Measurements from ENCODE around the gene ITPK1. TPM values are rescaled to one million over a fixed set of nuclear protein-coding genes. Genes with fewer than 3 reads are reported as not detected.

The ITPK1 gene
- total RNA-seq, 1 experiment from 2014 or later, result 60.1 TPM

GRCh38 chr14:93089521-93090269 is 26.0 kb downstream of the ITPK1 start:
- Histone ChIP-seq H3K9me3 (no peaks in the 10 kb centered on the region), H3K4me1 (no peaks in the 10 kb centered on the region), H3K27me3 (replicated peaks; ENCODE audit: control insufficient read depth, insufficient read depth, low read length) (no peaks in the 10 kb centered on the region), H3K36me3 (ENCODE audit: control insufficient read depth, insufficient read depth, low read length) (no peaks in the 10 kb centered on the region), H3K4me3 (ENCODE audit: low read depth, low read length) (no peak overlapping the region)
- intact Hi-C loops (cut with micrococcal nuclease; ENCODE audit: unreplicated experiment), result loop anchor here (5.0 kb wide), 1 partner anchor 137 kb away; no protein-coding TSS in a partner anchor
- ChIA-PET CTCF (no interaction called here), POLR2A (no interaction called here)
- no peak for DNase-seq
- H3K9me3 Mint-ChIP-seq (ENCODE audit: unreplicated experiment), result no peaks in the 10 kb centered on the region
- BruUV-seq (replicated peaks), result no TSS peak
- H3K27me3 Mint-ChIP-seq (ENCODE audit: insufficient read depth, unreplicated experiment), result no peaks in the 10 kb centered on the region
- no peak overlapping the region for H3K27ac Mint-ChIP-seq (ENCODE audit: unreplicated experiment)
- H3K36me3 Mint-ChIP-seq (ENCODE audit: insufficient read depth, unreplicated experiment), result no peaks in the 10 kb centered on the region
- H3K4me3 Mint-ChIP-seq (ENCODE audit: unreplicated experiment), result no peak overlapping the region
- no peaks in the 10 kb centered on the region for H3K4me1 Mint-ChIP-seq (ENCODE audit: low read depth, unreplicated experiment)
- TF ChIP-seq CTCF (IDR thresholded peaks at IDR 0.05; ENCODE audit: insufficient read depth in 1 of 2, low read depth in 1 of 2, low read length in 1 of 2, severe bottlenecking in 1 of 2, unreplicated experiment in 1 of 2), result no peak

GRCh38 chr14:93086441-93087055 is 29.2 kb downstream of the ITPK1 start:
- no peaks in the 10 kb centered on the region for H3K27me3 Mint-ChIP-seq (ENCODE audit: insufficient read depth, unreplicated experiment)
- H3K36me3 Mint-ChIP-seq (ENCODE audit: insufficient read depth, unreplicated experiment), result no peaks in the 10 kb centered on the region
- no peak for TF ChIP-seq CTCF (IDR thresholded peaks at IDR 0.05; ENCODE audit: insufficient read depth in 1 of 2, low read depth in 1 of 2, low read length in 1 of 2, severe bottlenecking in 1 of 2, unreplicated experiment in 1 of 2)
- no peak for DNase-seq
- H3K9me3 Mint-ChIP-seq (ENCODE audit: unreplicated experiment), result no peaks in the 10 kb centered on the region
- no TSS peak for BruUV-seq (replicated peaks)
- no peak overlapping the region for H3K4me3 ChIP-seq (ENCODE audit: low read depth, low read length)
- intact Hi-C loops (cut with micrococcal nuclease; ENCODE audit: unreplicated experiment), result no loop called here
- no peak overlapping the region for H3K4me3 Mint-ChIP-seq (ENCODE audit: unreplicated experiment)
- H3K36me3 ChIP-seq (ENCODE audit: control insufficient read depth, insufficient read depth, low read length), result no peaks in the 10 kb centered on the region
- no peaks in the 10 kb centered on the region for H3K4me1 ChIP-seq
- H3K27ac Mint-ChIP-seq (ENCODE audit: unreplicated experiment), result peak overlapping the region; percentile 48
- H3K27me3 ChIP-seq (replicated peaks; ENCODE audit: control insufficient read depth, insufficient read depth, low read length), result no peaks in the 10 kb centered on the region
- ChIA-PET CTCF (no interaction called here), POLR2A (no interaction called here)
- H3K4me1 Mint-ChIP-seq (ENCODE audit: low read depth, unreplicated experiment), result no peaks in the 10 kb centered on the region
- no peaks in the 10 kb centered on the region for H3K9me3 ChIP-seq

- Histone ChIP-seq H3K4me1 (no peaks in the 10 kb centered on the region), H3K27me3 (replicated peaks; ENCODE audit: control insufficient read depth, insufficient read depth, low read length) (no peaks in the 10 kb centered on the region), H3K36me3 (ENCODE audit: control insufficient read depth, insufficient read depth, low read length) (no peaks in the 10 kb centered on the region), H3K4me3 (ENCODE audit: low read depth, low read length) (no peak overlapping the region), H3K9me3 (no peaks in the 10 kb centered on the region)
- BruUV-seq (replicated peaks), result no TSS peak
- no peak for TF ChIP-seq CTCF (IDR thresholded peaks at IDR 0.05; ENCODE audit: insufficient read depth in 1 of 2, low read depth in 1 of 2, low read length in 1 of 2, severe bottlenecking in 1 of 2, unreplicated experiment in 1 of 2)
- H3K27me3 Mint-ChIP-seq (ENCODE audit: insufficient read depth, unreplicated experiment), result no peaks in the 10 kb centered on the region
- H3K36me3 Mint-ChIP-seq (ENCODE audit: insufficient read depth, unreplicated experiment), result no peaks in the 10 kb centered on the region
- DNase-seq, result no peak
- POLR2A ChIA-PET, result no interaction called here
- no peak overlapping the region for H3K27ac Mint-ChIP-seq (ENCODE audit: unreplicated experiment)
- intact Hi-C loops (cut with micrococcal nuclease; ENCODE audit: unreplicated experiment), result no loop called here
- H3K4me3 Mint-ChIP-seq (ENCODE audit: unreplicated experiment), result no peak overlapping the region
- H3K4me1 Mint-ChIP-seq (ENCODE audit: low read depth, unreplicated experiment), result no peaks in the 10 kb centered on the region
- CTCF ChIA-PET, result no interaction called here
- H3K9me3 Mint-ChIP-seq (ENCODE audit: unreplicated experiment), result no peaks in the 10 kb centered on the region
Measured at GRCh38 chr14:93085911-93086310, 29.8 kb downstream of the ITPK1 start.
